RWPE1 (cell line): ENCODE measurements around the gene CYP51A1.
"Not testable (repeated sequence)": the region's sequence is repeated elsewhere in the genome, so short reads cannot be mapped to it uniquely, and the experiment has no call there.

ENCODE experiments used
- CTCF ChIA-PET: fragments of 350-600 bp; sonication (Branson Sonifier 250); formaldehyde crosslinking; extraction: SDS; loops from one replicate; lab custom pipeline; 2021; lab: Yijun Ruan, JAX
- POLR2A ChIA-PET: fragments of 400-600 bp; formaldehyde crosslinking; extraction: SDS; loops from one replicate; lab custom pipeline; 2020; ENCODE audit warnings: antibody characterized with exemption; ENCODE audit not compliant: low non-redundant PET; lab: Yijun Ruan, JAX
- DNase-seq: peaks from one replicate; pipeline ENCODE4 v3.0.0; 2012; ENCODE audit warnings: low spot score
- H3K27ac ChIP-seq: fragments of 450-650 bp; 2 replicates; pipeline ENCODE4 v1.5.1; 2017
- TF ChIP-seq, protein P1 (sequence below): fragments of 450-650 bp; conservative IDR thresholded peaks from 2 replicates; pipeline ENCODE4 v1.5.1; 2017; ENCODE audit warnings: low read depth, mild to moderate bottlenecking

The CYP51A1 gene

DNA sequence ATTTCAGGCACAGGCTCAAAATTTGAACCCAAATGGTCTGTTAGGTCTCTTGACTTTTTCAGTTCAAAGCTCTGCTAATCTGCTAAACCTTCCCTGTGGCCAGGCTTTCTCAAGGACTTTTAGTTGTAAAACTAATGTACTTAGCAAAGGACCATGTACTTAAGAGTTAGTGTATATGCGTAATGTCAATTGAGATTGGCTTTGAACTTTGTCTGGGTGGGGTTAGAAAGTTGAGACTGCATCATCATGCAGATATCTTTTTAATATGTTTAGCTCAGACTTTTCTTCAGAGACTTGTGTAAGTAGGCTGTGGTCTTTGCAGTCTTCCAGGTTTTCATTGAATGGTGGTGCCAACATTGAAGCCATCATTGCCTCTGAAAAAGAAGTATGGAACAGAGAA lies 33.7 kb downstream of the CYP51A1 start:
- CTCF ChIA-PET = no interaction called here
- TF ChIP-seq, protein P1, sequence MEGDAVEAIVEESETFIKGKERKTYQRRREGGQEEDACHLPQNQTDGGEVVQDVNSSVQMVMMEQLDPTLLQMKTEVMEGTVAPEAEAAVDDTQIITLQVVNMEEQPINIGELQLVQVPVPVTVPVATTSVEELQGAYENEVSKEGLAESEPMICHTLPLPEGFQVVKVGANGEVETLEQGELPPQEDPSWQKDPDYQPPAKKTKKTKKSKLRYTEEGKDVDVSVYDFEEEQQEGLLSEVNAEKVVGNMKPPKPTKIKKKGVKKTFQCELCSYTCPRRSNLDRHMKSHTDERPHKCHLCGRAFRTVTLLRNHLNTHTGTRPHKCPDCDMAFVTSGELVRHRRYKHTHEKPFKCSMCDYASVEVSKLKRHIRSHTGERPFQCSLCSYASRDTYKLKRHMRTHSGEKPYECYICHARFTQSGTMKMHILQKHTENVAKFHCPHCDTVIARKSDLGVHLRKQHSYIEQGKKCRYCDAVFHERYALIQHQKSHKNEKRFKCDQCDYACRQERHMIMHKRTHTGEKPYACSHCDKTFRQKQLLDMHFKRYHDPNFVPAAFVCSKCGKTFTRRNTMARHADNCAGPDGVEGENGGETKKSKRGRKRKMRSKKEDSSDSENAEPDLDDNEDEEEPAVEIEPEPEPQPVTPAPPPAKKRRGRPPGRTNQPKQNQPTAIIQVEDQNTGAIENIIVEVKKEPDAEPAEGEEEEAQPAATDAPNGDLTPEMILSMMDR = no peak
- H3K27ac ChIP-seq = no peak overlapping the region
- POLR2A ChIA-PET = no interaction called here
- no peak for DNase-seq

- TF ChIP-seq, protein P1 = no peak
- no peak for DNase-seq
- no peak overlapping the region for H3K27ac ChIP-seq
- ChIA-PET CTCF (interaction anchor here (0.7 kb wide), 1 partner anchor 545 kb away, joined by 5 read pairs; no protein-coding TSS in a partner anchor), POLR2A (no interaction called here)
Observed at GRCh38 chr7:92095380-92095779, 38.9 kb downstream of the CYP51A1 start.

DNA sequence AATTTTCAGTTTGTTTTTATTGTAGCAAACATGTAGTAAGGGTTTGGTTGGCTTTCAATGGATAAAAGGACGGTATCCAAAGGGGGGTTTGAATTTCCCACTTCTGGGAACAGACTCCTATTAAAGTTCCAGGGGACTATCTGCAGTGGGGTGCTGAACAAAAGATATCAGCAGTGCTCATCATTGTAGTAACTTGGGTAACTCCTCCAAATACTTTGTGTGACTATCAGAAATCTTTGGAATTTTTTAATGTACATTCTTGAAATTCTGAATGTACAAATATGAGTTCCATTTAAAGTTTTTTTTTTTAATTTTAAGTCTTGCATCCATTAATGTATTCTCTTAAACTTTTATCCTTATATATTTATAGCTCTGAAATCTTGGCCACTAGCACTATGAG lies 42.1 kb downstream of the CYP51A1 start:
- DNase-seq = no peak
- ChIA-PET POLR2A (no interaction called here), CTCF (no interaction called here)
- TF ChIP-seq, protein P1 = no peak
- no peak overlapping the region for H3K27ac ChIP-seq

GRCh38 chr7:92088266-92088665 lies 46.0 kb downstream of the CYP51A1 start:
- ChIA-PET CTCF (no interaction called here), POLR2A (no interaction called here)
- H3K27ac ChIP-seq = no peak overlapping the region
- no peak for DNase-seq
- TF ChIP-seq, protein P1 = no peak

- POLR2A ChIA-PET, DNase-seq, CTCF ChIA-PET, H3K27ac ChIP-seq: not testable (repeated sequence)
Observed at GRCh38 chr7:92083922-92084321, 50.4 kb downstream of the CYP51A1 start.

GRCh38 chr7:92076509-92076908 lies 57.8 kb downstream of the CYP51A1 start:
- TF ChIP-seq, protein P1 = no peak
- ChIA-PET POLR2A (no interaction called here), CTCF (interaction anchor here (0.7 kb wide), 1 partner anchor 15 kb away, joined by 3 read pairs; no protein-coding TSS in a partner anchor)
- H3K27ac ChIP-seq = no peak overlapping the region
- peak; percentile 86 for DNase-seq

DNA sequence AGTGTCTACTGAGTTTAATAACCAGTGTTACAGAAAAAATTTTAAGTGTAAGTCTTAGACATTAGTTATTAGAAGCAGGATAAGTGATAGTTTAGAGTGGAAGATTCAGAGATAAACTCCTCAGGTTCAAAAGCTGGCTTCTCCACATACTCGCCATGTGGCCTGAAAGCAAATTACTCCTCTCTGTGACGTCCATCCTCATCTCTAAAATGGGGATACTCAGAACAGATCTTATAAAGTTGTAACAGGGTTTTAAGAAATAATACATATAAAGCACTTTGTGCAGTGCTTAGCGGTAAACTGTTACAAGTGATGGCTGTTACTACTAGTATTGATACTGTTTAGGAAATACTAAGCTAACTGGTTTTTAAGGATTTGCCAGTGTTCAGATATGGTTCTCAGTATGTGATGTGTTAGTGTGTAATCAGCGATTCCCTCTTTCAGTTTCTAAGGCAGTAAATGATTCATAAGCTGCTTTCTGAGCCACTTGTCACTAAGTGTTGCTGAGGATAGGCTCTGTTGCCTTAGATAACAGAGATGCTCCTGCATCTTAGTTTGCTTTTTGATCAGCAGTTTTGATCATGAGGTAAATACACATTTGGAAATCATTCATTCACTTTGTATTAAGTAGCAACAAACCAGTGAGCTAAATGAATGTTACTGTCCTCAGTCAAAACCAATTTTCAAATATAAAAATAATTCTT lies 58.7 kb downstream of the CYP51A1 start:
- ChIA-PET CTCF (no interaction called here), POLR2A (no interaction called here)
- TF ChIP-seq, protein P1 = no peak
- no peak overlapping the region for H3K27ac ChIP-seq
- DNase-seq = no peak
